Tibial artery (tissue), 4 donors: ENCODE data around the gene PLEKHG3.
A peak's percentile ranks its signal among the peaks of the same experiment; 100 is the strongest.

Experiments used
- DNase-seq, 2 donors: peaks; one replicate each; pipeline ENCODE4 v3.0.0-alpha.2; 2019
- H3K27ac ChIP-seq, 2 donors: fragments of 200-600 bp; sonication (generic) in 1 of 2; 1 replicate in 1 of 2; 2 replicates in 1 of 2; pipeline ENCODE4 v1.5.1; 2018 to 2019; ENCODE audit warnings: mild to moderate bottlenecking in 1 of 2
- H3K27me3 ChIP-seq, 2 donors: fragments of 200-600 bp; sonication (generic) in 1 of 2; one replicate each; pipeline versions ENCODE4 v1.5.1 to v1.6.0; 2016 to 2019
- H3K36me3 ChIP-seq, 3 donors: fragments of 200-600 bp; sonication (generic) in 2 of 3; one replicate each; pipeline ENCODE4 v1.5.1; 2016 to 2019; ENCODE audit warnings: mild to moderate bottlenecking in 2 of 3
- H3K4me1 ChIP-seq, 4 donors: fragments of 200-600 bp; sonication (generic) in 2 of 4; 1 replicate in 3 of 4; 2 replicates in 1 of 4; pipeline ENCODE4 v1.5.1; 2016 to 2019
- H3K4me3 ChIP-seq, 2 donors: fragments of 200-600 bp; sonication (generic) in 1 of 2; 1 replicate in 1 of 2; 2 replicates in 1 of 2; pipeline ENCODE4 v1.5.1; 2018 to 2019; ENCODE audit warnings: mild to moderate bottlenecking in 2 of 2
- H3K9me3 ChIP-seq, 3 donors: fragments of 200-600 bp; sonication (generic) in 1 of 3; one replicate each; pipeline ENCODE4 v1.5.1; 2016 to 2019
- intact Hi-C: fragments of 100-400 bp; cut with DNase I; formaldehyde crosslinking; loops from one replicate; pipeline ENCODE4 v1.15.0; 2023; ENCODE audit warnings: low total_unique reads
- TF ChIP-seq, protein P1 (sequence below), 2 experiments: fragments of 200-600 bp in 1 of 2; fragments of 450-650 bp in 1 of 2; IDR thresholded peaks; one replicate each; pipeline ENCODE4 v1.5.1; 2017 to 2019; ENCODE audit warnings: antibody characterized with exemption in 2 of 2, mild to moderate bottlenecking in 1 of 2, moderate library complexity in 1 of 2

The PLEKHG3 gene

DNA sequence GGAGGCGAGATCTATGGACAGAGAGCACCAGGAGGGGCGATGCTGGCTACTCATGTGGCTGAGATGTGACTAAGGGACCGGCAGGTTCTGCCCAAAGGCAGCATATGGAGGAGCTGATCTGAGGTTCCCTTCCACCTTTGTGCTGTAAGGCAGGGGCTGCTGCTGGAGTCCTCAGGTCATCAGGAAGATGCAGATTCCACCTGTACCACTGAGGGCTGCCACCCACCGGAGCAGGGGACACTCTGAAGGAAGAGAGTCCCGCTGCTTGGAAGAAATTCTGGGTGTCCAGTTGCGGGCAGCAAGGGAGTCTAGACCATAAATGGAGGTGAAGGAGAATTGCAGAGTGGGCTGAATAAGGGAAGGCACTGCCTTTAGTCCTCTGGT, 55.3 kb downstream of the PLEKHG3 start:
- no peak for DNase-seq
- peaks cover 0 to 73% (median 62%) of the 10 kb centered on the region in 4 donors for H3K4me1 ChIP-seq
- no peaks in the 10 kb centered on the region for H3K36me3 ChIP-seq
- peak overlapping the region; percentile 42 to 67 for H3K27ac ChIP-seq
- H3K27me3 ChIP-seq, result no peaks in the 10 kb centered on the region
- H3K9me3 ChIP-seq, result no peaks in the 10 kb centered on the region
- intact Hi-C loops, result no loop called here
- no peak overlapping the region for H3K4me3 ChIP-seq
- TF ChIP-seq, protein P1, sequence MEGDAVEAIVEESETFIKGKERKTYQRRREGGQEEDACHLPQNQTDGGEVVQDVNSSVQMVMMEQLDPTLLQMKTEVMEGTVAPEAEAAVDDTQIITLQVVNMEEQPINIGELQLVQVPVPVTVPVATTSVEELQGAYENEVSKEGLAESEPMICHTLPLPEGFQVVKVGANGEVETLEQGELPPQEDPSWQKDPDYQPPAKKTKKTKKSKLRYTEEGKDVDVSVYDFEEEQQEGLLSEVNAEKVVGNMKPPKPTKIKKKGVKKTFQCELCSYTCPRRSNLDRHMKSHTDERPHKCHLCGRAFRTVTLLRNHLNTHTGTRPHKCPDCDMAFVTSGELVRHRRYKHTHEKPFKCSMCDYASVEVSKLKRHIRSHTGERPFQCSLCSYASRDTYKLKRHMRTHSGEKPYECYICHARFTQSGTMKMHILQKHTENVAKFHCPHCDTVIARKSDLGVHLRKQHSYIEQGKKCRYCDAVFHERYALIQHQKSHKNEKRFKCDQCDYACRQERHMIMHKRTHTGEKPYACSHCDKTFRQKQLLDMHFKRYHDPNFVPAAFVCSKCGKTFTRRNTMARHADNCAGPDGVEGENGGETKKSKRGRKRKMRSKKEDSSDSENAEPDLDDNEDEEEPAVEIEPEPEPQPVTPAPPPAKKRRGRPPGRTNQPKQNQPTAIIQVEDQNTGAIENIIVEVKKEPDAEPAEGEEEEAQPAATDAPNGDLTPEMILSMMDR (IDR thresholded peaks at IDR 0.05), result no peak

- Histone ChIP-seq H3K36me3 (no peaks in the 10 kb centered on the region), H3K27me3 (no peaks in the 10 kb centered on the region), H3K4me1 (peaks cover 0 to 78% (median 65%) of the 10 kb centered on the region in 4 donors), H3K9me3 (no peaks in the 10 kb centered on the region), H3K4me3 (no peak overlapping the region), H3K27ac (no peak overlapping the region)
- intact Hi-C loops, result loop anchor here (5.0 to 10.0 kb wide), 2 partner anchors 215 to 258 kb away; partner anchors contain the start of genes HSPA2, PPP1R36, ZBTB1 and ZBTB25
- TF ChIP-seq, protein P1 (IDR thresholded peaks at IDR 0.05), result peak; percentile 51 to 56
- peak in 1 of 2 donors; percentile 79 for DNase-seq
These were observed 56.0 kb downstream of the PLEKHG3 start for GRCh38 chr14:64760146-64760755.

GRCh38 chr14:64760916-64761315, 56.7 kb downstream of the PLEKHG3 start:
- H3K4me1 ChIP-seq, result peaks cover 0 to 78% (median 65%) of the 10 kb centered on the region in 4 donors
- intact Hi-C loops, result loop anchor here (5.0 to 10.0 kb wide), 2 partner anchors 216 to 259 kb away; partner anchors contain the start of genes HSPA2, PPP1R36, ZBTB1 and ZBTB25
- no peak overlapping the region for H3K4me3 ChIP-seq
- no peaks in the 10 kb centered on the region for H3K36me3 ChIP-seq
- H3K27ac ChIP-seq, result peak overlapping the region; percentile 81 to 83
- TF ChIP-seq, protein P1 (IDR thresholded peaks at IDR 0.05), result no peak
- no peak for DNase-seq
- H3K27me3 ChIP-seq, result no peaks in the 10 kb centered on the region
- no peaks in the 10 kb centered on the region for H3K9me3 ChIP-seq

GRCh38 chr14:64761441-64762043, 57.3 kb downstream of the PLEKHG3 start:
- DNase-seq, result peak in 1 of 2 donors; percentile 73

More at GRCh38 chr14:64761441-64762043, 57.3 kb downstream of the PLEKHG3 start:
- intact Hi-C loops, result loop anchor here (5.0 to 10.0 kb wide), 2 partner anchors 217 to 259 kb away; partner anchors contain the start of genes HSPA2, PPP1R36, ZBTB1 and ZBTB25
- no peaks in the 10 kb centered on the region for H3K36me3 ChIP-seq
- TF ChIP-seq, protein P1 (IDR thresholded peaks at IDR 0.05), result peak in 1 of 2 experiments; percentile 8
- peaks cover 0 to 78% (median 65%) of the 10 kb centered on the region in 4 donors for H3K4me1 ChIP-seq
- no peaks in the 10 kb centered on the region for H3K9me3 ChIP-seq
- H3K27me3 ChIP-seq, result no peaks in the 10 kb centered on the region
- H3K27ac ChIP-seq, result peak overlapping the region; percentile 81 to 83
- H3K4me3 ChIP-seq, result no peak overlapping the region
